ENCODE measurements around the gene PEX7.
"Not testable (repeated sequence)": the region's sequence is repeated elsewhere in the genome, so short reads cannot be mapped to it uniquely, and the experiment has no call there.

Gene PEX7, protein sequence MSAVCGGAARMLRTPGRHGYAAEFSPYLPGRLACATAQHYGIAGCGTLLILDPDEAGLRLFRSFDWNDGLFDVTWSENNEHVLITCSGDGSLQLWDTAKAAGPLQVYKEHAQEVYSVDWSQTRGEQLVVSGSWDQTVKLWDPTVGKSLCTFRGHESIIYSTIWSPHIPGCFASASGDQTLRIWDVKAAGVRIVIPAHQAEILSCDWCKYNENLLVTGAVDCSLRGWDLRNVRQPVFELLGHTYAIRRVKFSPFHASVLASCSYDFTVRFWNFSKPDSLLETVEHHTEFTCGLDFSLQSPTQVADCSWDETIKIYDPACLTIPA

DNA sequence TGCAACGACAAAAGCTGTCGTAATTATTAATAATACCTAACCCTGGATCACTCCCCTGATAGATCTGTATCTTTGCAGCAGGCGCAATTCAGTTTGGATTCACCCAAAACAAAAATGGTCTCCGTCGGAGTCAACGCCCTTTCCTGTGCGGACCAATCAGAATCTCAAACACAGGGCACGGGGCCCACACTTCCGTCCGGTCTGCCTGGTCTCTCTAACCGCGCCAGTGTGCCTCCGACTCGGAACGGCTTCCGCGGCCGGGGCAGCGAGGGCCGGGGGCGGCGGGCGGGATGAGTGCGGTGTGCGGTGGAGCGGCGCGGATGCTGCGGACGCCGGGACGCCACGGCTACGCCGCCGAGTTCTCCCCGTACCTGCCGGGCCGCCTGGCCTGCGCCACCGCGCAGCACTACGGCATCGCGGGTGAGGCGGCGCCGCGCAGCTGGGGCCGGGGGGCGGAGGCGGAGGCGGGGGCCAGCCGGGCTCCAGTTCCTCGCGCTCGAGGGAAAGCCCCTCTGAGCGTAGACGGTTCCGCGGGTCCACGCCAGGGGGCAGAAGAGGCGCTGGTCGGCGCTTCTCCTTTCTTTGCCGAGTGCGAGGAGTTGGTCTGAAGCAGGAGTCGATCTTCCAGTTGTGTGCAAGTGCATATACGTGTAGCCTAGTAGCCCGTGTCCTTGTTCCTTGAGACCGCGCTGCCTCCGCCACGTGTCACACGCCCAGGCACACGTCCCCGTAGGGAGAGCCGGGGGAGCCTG, at the start of gene PEX7:
Gene PEX7 (plus strand): TSS at position 217 of the 752 bp plus-strand sequence. CDS start 74 bp downstream, at position 291.
- peak; percentile 78 to 80 for DNase-seq (ENCODE audit: low read depth in 2 of 2)

DNA sequence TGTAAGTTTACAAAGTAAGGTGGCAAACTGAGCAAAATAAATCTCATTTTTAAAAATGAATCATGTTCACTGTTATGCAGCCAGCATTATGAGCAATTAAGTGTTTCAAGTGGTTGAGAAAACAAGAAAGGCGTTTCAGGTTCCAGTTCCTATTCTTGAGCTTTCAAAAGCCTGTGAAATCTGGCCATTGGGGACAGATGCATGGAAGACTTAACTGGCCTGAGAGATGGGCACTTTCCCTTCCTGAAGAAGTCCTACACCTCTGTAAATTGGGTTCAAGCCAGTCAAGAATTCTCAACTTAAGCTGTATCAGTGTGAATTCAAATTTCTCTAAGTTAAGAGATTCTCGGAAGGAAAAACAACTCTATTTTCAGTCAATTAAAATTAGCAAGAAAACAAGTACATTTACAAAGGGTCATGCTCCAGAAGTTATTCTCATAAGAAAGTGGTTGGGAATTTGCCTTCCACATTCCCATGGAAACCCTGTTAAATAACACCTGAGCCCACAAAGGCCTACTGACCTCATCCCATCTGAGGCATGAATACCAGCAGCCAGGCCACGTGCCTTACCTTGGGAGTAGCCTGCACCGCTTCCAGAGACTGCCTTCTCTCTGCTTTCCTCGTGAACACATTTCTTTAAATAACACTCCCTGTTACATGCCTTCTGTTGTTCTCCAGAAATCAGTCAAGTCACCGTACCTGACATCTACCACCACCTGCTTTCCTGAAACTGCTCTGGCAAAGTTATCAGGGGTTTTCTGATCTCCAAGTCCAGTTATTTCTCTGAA, 49.5 kb upstream of the PEX7 start:
- no peak for DNase-seq (ENCODE audit: low read depth in 2 of 2)

DNA sequence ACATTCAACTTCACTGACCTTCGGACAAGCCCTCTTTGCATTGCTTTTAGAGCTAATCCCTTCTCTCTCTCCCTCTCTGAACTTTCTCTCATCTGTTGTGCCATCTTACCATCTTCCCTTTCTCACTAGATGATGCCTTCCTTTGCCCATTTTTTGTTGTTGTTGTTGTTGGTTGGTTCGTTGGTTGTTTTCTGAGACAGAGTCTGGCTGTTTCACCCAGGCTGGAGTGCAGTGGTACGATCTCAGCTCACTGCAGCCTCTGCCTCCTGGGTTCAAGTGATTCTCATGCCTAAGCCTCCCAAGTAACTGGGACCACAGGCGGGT, 49.0 kb upstream of the PEX7 start:
- no peak for DNase-seq (ENCODE audit: low read depth in 2 of 2)

DNA sequence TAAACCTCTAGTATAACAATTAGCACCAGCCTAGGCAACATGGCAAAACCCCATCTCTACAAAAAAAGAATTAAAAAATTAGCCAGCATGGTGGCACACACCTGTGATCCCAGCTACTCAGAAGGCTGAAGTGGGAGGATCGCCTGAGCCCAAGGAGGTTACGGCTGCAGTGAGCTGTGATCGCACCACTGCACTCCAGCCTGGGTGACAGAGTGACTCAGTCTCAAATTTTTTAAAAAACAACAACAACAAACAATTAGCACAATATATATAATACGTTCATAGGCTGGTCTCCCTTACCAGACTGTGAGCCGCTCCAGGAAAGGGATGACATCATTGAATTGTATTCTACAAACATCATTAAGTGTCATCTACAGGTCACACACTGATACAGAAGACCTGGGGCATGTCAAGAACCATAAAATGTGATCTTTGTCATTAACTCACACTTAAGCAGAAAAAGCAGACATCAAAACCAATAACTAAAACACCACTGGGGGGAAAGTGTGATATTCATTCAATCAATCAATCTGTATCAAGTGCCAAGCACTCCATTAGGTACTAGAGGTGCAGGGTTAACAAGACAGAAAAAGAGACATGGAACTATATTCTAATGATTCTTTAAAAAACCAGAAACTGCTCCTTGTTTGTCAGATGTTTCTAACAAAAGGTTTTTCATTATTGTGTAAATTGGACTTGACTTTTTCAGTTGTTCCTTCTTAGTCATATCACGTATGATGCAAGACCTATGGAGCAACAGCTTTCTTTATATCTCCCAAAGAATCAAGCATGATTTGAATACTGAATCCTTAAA, 48.0 kb upstream of the PEX7 start:
- no peak for DNase-seq (ENCODE audit: low read depth in 2 of 2)

DNA sequence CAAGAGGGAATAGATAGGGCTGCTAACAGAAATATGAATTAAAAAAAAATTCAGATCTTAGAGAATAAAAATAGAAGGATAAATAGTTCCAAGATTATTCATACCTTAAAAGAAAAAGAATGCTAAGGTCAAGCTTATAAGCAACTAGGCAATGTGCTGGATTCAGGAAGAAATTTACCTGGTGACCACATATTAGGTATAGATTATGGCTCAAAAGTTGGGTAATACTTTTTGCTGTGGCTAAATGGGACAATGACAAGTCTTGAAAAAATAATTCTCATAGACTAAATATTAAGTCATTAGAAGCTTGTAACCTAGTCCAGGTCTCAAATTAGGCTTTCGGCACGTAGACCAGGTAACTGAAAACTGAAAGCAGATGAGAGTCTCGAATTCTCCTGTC, 47.3 kb upstream of the PEX7 start:
- DNase-seq (ENCODE audit: low read depth in 2 of 2), result no peak

DNA sequence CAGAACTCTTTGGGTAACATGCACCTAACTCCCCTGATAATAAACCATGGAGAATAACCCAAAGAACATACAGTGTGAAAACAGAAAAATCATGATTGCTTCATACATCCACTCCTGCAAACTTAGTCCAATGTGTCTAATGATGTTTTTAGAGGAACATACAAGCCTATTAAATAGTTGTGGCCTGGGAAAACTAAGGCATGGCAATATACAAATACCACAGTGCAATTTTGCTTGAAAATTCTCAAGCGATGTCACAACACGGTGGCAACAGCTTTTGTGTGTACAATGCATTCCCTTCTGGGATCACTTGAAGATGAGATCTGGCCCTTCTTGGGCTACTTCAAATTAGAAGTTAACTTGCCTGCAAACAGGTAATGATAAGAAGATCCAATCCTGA, 46.8 kb upstream of the PEX7 start:
- DNase-seq (ENCODE audit: low read depth in 2 of 2), result no peak

DNA sequence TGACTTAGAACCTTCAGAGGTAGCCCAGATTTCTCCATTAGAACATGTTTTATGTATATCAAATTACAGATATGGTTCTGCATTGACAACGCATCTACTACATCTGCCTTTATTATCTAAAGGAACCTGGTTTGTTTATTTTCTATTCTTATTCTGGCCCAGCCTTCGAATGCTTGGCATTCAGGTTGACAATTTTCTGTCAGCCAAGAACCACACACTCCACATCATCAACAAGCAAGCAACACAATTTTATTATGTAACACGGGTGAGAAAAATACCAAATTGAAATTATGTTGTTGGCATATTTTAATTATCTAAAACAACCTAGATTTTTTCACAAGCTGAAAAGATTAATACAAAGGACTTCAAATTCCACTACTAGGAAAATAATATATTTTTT, 44.7 kb upstream of the PEX7 start:
- DNase-seq (ENCODE audit: low read depth in 2 of 2), result no peak

DNA sequence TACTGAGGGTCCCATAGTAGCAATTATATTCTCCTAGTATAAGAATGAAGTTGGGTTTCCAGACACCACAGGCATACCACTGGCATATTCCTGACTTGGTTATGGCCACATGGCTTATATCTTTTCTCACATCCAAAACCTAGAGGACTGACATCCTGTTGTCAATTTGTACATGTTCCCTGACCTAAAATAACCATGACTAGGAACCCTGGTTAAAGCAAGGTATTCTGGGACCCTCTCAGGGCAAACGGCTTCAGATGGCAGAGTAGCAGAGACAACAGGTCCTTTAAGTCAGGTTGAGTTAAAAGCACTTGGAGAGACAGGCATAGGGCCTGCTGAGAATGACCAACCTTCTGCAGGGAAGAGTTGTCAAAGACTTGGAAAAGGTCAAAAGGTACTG, 42.7 kb upstream of the PEX7 start:
- DNase-seq (ENCODE audit: low read depth in 2 of 2), result no peak

DNA sequence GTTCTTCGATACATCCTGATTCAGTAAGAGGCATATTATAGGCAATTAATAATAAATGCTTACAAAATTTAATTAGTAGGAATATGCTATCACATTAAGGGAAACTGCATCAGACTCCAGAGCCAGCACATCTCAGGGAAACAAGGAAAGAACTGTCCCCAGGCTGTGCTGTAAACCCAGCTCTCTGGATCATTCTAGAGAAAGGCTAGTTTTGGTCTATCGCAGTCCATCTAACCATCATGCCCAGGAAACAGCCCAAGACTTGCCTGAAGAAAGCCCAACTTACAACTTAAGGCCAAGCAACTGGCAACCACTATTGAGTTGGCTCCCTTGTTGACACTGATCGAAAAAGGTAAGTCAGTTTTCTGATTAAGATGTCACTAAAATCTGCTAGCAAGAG, 41.4 kb upstream of the PEX7 start:
- no peak for DNase-seq (ENCODE audit: low read depth in 2 of 2)

DNA sequence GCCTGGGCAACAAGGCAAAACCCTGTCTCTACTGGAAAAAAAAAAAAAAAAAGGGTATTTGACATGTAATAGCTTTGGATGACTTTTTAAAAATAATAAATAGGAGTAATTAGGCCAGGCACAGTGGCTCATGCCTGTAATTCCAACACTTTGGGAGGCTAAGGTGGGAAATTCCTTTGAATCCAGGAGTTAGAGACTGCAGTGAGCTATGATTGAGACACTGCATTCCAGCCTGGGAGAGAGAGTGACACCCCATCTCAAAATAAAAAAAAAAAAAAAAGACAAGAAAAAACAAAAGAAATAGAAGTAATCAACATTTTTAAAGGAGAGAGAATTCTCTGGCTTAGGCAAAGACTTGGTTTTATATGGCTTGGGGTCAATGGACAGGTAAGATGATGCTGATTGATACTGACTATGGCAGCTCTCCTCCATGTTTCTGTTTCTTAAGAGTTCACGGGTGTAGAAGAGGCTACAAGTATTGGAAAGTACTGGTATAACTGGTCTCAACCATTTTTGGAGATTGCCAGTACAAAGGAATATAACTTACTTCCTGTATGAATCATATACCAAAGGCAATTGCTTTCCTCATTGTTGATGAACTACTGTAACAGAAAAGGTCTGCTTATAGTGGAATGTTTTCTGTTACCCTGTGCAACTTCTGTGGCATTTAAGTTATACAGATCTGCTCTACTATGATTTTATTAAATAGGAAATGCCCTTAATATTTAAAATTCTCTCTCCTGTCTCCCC, 40.2 kb upstream of the PEX7 start:
- DNase-seq (ENCODE audit: low read depth in 2 of 2), result no peak

DNA sequence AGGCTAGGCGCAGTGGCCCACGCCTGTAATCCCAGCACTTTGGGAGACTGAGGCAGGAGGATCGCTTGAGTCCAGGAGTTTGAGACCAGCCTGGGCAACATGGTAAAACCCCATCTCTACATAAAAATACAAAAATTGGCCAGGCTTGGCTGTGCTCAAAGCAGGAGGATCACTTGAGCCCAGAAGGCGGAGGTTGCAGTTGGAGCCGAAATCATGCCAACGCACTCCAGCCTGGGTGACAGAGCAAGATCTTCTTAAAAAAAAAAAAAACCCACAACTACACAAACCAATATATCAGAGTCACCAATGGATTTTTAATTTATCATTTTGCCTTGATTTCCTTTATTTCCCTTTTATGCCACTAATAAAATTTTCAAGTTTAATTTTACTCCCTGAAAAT, 39.4 kb upstream of the PEX7 start:
- no peak for DNase-seq (ENCODE audit: low read depth in 2 of 2)

DNA sequence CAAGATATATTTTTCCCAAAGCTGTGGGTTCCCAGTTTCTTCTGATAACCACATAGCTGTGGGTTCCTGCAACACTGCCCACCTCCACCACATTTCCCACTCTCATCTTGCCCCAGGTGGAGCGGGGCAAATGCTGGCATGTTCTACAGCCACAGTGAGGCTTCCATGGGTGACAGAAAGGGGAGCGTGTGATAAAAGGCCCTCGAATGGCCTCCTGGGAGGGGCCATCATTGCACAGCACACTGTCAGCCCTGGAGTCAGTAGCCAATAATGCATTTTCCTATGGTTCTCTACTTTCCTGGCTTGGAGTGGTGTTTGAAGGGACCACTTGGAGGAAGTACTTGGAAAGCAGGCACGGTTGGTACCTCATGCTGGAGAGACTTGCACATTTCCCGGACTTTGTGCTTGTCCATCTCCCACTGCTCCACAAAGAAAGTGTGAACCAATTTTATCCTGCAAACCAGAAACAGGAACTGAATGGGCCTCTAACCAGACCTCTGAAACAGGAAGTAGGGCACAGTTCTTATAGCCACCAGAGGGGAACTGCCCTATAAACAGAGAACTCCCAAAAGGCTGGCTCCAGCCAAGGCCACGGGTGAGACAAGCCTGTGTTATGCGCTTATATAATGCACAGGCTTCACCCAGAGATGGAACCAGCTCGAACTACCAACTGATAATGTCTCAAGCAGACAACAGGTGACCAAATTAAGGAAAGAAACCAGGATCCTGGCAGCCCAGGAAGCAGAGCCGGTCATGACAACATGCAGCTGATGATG, 38.7 kb upstream of the PEX7 start:
- no peak for DNase-seq (ENCODE audit: low read depth in 2 of 2)

DNA sequence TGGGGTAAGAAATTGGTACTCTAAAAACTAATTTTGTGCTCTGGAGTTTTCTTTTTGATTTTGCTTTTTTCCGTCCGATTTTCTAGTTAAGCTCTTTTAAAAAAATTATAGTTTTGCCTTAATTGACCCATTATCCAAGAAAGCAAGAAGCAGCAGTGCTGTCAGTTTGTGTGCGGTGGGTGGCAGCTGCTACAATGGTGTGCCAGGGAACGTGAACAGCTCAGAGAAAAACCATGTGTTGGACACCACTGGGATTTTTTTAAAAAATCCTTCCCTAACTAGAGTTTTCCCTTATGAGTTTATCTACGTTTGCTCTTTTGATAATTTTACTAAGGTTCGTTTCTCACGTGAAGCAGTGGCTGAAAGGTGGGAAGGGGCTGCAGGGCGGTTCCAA, 38.1 kb upstream of the PEX7 start:
- DNase-seq (ENCODE audit: low read depth in 2 of 2), result no peak

DNA sequence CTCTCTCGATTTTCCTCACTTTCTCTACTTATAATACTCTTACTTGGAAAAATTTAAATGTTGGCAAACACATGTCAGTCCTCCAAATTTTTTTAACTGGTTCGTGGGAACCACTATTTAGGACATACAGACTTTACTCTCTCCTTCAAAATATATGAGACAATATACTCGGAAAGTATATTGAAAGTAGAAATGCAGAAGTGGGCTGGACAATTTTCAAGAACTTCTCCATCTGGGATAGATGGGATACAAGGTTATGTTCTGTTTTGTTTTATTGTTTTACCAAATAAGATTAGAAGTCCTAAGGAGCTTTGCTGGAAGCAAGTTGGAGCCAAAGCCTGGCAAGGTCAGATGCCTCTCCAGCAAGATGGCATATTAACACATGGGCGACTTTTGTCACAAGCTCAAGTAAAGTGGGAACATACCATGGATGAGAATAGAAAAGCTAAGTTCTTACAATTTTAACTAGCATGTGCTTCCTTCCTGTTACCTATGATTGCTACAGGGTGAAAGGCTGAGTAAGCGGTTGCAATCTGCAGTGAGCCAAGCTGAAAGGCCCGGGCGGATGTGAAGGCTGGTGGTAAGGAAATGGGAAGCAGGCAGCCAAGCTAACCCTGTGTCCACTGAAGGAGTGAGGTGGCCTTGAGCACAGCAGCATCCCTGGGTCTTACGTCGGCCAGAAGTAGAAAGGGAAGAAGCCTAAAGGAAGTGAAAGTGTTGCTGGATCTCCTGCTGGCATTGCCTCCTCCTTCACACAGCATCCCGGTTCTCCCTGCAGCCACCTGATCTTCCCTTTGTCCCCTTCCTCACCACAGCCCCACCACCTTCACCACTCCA, 37.3 kb upstream of the PEX7 start:
- DNase-seq (ENCODE audit: low read depth in 2 of 2), result no peak

DNA sequence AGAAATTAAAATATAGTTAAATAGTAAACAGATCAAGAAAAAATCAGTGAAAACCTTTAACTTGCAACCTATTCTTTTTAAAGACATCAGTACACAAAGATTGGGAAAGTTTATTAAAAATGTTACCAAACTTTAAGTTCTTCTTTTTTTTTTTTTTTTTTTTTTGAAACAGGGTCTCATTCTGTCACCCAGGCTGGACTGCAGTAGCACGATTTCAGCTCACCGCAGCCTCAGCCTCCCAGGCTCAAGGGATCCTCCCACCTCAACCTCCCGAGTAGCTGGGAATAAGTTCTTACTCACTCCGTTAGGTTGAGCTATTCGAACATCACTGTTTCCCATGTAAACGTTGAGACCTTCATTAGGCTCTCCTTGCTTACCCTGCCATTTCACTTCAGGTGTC, 35.7 kb upstream of the PEX7 start:
- DNase-seq (ENCODE audit: low read depth in 2 of 2), result no peak

DNA sequence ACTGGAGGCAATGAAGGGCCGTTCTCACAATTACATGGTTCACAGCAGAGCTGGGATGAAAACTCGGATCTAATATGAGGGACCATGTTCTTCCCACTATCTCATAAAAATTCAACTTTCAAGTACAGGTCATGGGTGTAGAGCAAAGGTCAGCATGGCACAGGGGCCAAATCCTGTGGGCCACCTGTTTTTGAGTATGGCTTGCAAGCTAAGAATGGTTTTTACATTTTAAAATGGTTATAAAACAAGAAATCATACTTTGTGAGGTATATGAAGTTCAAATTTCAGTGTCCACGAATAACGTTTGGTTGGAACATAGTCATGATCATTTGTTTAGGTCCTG, 34.7 kb upstream of the PEX7 start:
- no peak for DNase-seq (ENCODE audit: low read depth in 2 of 2)

DNA sequence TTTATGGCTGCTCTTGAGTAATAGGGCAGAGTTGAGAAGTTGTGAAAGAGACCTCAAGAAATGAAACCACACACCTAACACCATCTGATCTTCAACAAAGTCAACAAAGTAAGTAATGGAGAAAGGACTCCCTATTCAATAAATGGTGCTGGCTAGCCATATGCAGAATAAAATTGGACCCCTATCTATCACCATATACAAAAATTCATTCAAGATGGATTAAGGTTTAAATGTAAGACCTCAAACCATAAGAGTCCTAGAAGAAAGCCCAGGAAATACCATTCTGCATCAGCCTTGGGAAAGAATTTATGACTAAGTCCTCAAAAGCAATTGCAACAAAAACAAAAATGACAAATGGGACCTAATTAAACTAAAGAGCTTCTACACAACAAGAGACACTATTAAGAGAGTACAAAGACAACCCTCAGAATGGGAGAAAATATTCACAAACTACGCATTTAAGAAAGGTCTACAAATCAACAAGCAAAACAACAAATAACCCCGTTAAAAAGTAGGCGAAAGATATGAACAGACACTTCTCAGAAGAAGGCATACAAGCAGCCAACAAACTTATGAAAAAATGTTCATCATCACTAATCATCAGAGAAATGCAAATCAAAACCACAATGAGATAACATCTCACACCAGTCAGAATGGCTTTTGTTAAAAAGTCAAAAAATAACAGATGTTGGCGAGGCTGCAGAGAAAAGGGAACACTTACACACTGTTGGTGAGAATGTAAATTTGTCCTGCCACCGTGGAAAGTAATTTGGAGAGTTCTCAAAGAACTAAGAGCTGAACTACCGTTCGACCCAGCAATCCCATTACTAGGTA, 34.1 kb upstream of the PEX7 start:
- DNase-seq (ENCODE audit: low read depth in 2 of 2), result no peak

DNA sequence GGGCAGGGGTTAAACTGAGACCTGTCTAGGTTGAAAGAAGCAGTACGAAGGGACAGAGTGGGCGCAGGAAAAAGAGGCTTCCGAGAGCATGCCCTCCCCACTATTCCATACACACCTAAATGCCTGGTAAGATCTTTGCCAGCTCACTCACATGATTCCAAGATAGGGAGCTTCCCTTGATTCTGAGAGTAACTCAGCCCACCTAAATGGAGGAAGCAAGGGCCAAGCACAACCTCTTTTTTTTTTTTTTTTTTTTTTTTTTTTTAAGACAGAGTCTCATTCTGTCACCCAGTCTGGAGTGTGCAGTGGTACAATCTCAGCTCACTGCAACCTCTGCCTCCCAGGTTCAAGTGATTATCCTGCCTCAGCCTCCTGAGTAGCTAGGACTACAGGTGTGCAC, 33.0 kb upstream of the PEX7 start:
- DNase-seq (ENCODE audit: low read depth in 2 of 2), result not testable (repeated sequence)

Measured in stimulated activated CD8-positive, alpha-beta memory T cell treated with anti-CD3 and anti-CD28 coated beads, Interleukin-15, amount 100 ng/mL, for 4 hours (primary cell).